Astrocyte of the cerebellum (primary cell): ENCODE measurements around the gene SCP2.

Experiments used
- DNase-seq: peaks from one replicate; pipeline ENCODE4 v3.0.0-alpha.2; 2011; ENCODE audit warnings: low read depth
- H3K4me3 ChIP-seq: 2 replicates; pipeline ENCODE4 v1.5.1; 2011; ENCODE audit warnings: mild to moderate bottlenecking, low read depth, low read length, moderate library complexity
- in situ Hi-C: cut with HindIII; loops from 2 replicates; pipeline ENCODE4 v1.10.0; 2017; ENCODE audit warnings: low sequenced_read_pairs
- TF ChIP-seq, protein P1 (sequence below): IDR thresholded peaks from 2 replicates; pipeline ENCODE4 v1.5.1; 2012; ENCODE audit warnings: low read length, low read depth, moderate library complexity, mild to moderate bottlenecking; ENCODE audit errors: missing control alignments

The SCP2 gene

DNA sequence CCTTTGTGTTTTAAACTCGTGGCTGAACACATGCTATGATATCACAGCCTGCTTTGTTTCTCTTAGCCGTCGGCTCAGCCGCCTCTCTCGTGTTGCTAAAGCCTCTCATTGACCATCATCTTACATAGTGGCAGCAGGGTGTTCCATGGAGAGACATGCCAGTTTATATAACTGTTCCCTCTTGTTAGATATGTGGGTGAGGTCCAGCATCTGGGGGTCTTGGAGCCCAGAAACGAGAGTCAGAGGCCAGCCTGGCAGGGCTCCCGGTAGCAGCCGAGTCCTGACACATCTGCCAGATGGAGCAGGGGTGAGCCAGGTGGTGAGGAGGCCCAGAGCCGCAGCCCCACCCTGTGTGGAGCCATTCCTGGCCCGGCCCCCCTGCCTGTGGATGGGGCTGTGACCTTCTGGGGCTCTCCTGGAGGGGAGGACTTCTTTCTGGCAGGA lies 146.8 kb downstream of the SCP2 start:
- in situ Hi-C loops: no loop called here
- no peak overlapping the region for H3K4me3 ChIP-seq
- TF ChIP-seq, protein P1, sequence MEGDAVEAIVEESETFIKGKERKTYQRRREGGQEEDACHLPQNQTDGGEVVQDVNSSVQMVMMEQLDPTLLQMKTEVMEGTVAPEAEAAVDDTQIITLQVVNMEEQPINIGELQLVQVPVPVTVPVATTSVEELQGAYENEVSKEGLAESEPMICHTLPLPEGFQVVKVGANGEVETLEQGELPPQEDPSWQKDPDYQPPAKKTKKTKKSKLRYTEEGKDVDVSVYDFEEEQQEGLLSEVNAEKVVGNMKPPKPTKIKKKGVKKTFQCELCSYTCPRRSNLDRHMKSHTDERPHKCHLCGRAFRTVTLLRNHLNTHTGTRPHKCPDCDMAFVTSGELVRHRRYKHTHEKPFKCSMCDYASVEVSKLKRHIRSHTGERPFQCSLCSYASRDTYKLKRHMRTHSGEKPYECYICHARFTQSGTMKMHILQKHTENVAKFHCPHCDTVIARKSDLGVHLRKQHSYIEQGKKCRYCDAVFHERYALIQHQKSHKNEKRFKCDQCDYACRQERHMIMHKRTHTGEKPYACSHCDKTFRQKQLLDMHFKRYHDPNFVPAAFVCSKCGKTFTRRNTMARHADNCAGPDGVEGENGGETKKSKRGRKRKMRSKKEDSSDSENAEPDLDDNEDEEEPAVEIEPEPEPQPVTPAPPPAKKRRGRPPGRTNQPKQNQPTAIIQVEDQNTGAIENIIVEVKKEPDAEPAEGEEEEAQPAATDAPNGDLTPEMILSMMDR: no peak
- DNase-seq: no peak

DNA sequence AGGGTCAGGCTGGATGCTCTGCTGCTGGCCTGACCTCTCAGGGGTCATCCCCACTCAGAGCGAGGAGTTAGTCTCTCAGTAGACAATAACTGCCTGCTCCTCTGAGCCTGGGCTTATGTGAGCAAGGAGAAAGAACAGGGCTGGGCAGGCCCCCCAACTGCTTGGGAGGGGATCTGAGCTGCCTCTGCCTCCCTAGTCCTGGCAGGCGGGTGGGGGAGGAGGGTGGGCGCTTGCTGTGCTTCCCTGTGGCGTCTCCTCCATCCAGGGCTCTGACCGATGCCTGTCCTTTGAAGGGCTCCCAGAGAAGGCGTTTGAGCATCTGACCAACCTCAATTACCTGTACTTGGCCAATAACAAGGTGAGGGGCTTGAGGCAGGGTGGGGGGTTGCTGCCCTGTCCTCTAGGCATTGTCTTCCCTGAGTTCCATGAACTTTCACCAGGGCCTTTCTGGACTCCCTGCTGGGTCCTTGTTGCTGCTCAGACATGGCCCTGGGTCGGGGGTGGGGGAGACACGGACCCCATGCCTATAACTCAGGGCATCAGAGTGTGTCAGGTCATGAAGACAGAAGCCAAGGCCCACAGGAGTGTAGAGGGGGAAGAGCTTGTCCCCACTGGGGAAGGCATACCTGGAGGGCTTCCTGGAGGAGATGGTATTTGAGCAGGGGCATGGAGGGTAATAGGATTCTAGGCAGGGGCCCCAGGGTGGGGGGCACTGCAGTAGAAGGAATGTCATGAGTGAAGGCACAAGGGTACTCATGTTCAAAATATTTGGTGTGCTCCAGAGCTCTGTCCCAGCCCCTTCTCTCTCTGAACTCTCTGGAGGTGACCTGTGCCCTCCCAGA lies 147.5 kb downstream of the SCP2 start:
- TF ChIP-seq, protein P1: no peak
- DNase-seq: no peak
- in situ Hi-C loops: no loop called here
- H3K4me3 ChIP-seq: no peak overlapping the region

DNA sequence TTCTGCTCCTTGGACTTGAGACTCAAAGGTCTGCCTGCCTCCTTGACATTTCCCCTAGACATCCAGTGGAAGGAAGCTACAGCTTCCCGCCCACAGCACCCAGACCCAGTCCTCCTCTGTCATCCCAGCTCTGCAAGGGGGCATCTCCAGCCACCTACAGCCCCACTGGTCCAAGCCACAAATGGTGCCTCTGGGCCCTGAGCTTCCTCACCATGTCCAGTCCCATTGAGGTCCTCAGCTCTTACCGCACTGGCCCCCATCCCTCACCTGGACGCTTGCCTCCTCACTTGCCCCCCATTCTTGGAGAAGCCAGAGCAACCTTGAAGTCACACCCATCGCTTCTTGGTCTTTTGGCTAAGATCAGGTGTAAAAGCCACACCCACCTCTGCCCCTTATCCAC lies 148.1 kb downstream of the SCP2 start:
- in situ Hi-C loops: no loop called here
- H3K4me3 ChIP-seq: no peak overlapping the region
- TF ChIP-seq, protein P1: no peak
- DNase-seq: no peak

DNA sequence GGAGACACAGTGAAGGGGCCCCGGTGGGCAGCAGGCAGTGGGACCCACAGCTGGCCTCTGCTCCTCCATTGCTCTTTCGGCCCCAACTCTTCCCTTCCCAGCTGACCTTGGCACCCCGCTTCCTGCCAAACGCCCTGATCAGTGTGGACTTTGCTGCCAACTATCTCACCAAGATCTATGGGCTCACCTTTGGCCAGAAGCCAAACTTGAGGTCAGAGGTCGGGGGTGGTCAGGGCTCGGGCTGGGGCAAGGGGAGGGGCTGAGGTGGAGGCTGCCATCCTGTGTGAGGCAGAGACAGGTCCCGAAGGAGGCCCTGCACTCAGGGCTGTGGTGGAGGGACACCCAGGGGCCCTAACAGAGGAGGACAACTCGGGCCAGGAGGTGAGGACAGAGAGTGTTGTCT lies 148.7 kb downstream of the SCP2 start:
- TF ChIP-seq, protein P1: no peak
- DNase-seq: no peak
- H3K4me3 ChIP-seq: no peak overlapping the region
- in situ Hi-C loops: no loop called here

DNA sequence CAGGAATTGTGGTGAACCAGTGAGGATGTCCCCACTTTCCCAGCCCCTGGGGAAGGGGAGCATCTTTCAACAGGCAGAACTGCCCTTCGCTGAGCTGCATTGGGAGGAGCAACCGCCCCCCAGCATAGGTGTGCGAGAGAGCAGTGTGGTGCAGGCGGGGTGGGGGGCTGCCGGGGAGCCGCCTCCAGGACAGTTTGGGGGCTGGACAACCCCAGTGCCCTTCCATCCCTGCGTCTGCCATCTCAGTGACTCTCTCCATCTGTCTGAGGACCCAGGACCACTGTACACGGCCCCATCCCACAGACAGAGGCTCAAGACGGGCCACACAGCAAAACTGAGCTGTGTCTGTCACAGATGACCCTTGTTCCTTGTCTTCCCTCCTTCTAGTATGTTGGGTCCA lies 149.1 kb downstream of the SCP2 start:
- H3K4me3 ChIP-seq: no peak overlapping the region
- TF ChIP-seq, protein P1: no peak
- in situ Hi-C loops: no loop called here
- DNase-seq: no peak

DNA sequence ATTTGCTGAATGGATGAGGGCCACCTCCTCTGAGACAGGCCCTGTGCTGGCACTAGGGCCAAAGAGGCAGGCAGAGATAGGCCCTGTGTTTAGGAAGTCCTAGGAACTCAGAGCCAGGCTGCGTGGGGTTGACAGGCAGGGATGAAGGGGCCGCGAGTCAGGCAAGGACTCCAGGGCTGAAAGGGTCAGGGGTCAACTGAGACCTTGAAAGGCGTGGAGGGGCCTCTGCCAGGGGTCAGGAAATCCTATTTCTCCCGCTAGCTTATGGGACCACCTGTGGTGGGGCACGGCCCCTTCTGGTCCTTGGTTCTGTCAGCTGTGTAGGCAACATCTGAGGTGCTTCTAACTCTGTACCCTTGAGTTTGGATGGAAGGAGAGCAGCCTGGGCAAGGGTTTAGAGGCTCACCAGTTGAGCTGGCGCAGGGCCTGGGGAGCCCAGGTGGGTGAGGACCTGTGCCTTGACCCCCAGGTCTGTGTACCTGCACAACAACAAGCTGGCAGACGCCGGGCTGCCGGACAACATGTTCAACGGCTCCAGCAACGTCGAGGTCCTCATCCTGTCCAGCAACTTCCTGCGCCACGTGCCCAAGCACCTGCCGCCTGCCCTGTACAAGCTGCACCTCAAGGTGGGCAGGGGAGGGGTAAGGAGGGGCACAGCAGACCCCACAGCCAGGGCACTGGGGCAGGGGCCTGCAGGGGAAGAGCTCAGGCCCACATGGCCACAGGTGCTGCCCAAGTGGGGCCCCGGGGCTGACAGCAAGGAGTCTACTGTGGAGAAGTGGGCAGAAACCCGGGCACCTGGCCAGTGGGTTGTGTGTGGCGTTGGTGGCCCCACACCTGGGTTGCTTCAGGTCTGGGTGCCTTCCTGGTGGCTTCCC lies 149.9 kb downstream of the SCP2 start:
- no peak overlapping the region for H3K4me3 ChIP-seq
- TF ChIP-seq, protein P1: no peak
- in situ Hi-C loops: no loop called here
- no peak for DNase-seq
